ENCODE data around the gene PRSS50. TPM values are rescaled to one million over a fixed set of nuclear protein-coding genes. Genes with fewer than 3 reads are reported as not detected.
"Not testable (repeated sequence)": the region's sequence is repeated elsewhere in the genome, so short reads cannot be mapped to it uniquely, and the experiment has no call there.

PRSS50 gene
- total RNA-seq, 5 donors from 2014 or later (not counting 1 experiment from before 2014, with no cell fraction given) = not detected

- peaks cover 0 to 13% of the 10 kb centered on the region in 2 experiments for H3K27me3 ChIP-seq (replicated peaks in 1 of 2; ENCODE audit: control insufficient read depth in 2 of 2, extremely low read depth in 1 of 2, insufficient read depth in 2 of 2, low read length in 1 of 2)
- POLR2A ChIA-PET; H3K9me3 ChIP-seq; H3K4me1 Mint-ChIP-seq; H3K4me1 ChIP-seq (ENCODE audit: control insufficient read depth in 1 of 2, extremely low read depth in 1 of 2, insufficient read depth in 2 of 2, low read length in 2 of 2); CTCF ChIA-PET; H3K36me3 ChIP-seq (ENCODE audit: control insufficient read depth in 2 of 2, extremely low read depth in 1 of 2, insufficient read depth in 1 of 2, low read length in 1 of 2); H3K27ac ChIP-seq (ENCODE audit: low read length); H3K9me3 Mint-ChIP-seq; H3K4me3 Mint-ChIP-seq; H3K36me3 Mint-ChIP-seq; H3K4me3 ChIP-seq (ENCODE audit: control insufficient read depth in 1 of 2, extremely low read depth in 1 of 2, low read length in 1 of 2): not testable (repeated sequence)
- peaks cover under 1 to 12% of the 10 kb centered on the region in 2 donors for H3K27me3 Mint-ChIP-seq
- ATAC-seq (replicated peaks in 1 of 4) = peak; percentile 40 to 87 (median 62)
- peak in 6 of 35 experiments; percentile 7 to 44 (median 14) for DNase-seq
- WGBS (ENCODE audit: insufficient coverage) = 9% methylated on average over 6 of the region's 6 CpGs
- peak overlapping the region in 1 of 2 donors; percentile 55 for H3K27ac Mint-ChIP-seq
Measured at GRCh38 chr3:46753127-46753526, 35.5 kb upstream of the PRSS50 start.

DNA sequence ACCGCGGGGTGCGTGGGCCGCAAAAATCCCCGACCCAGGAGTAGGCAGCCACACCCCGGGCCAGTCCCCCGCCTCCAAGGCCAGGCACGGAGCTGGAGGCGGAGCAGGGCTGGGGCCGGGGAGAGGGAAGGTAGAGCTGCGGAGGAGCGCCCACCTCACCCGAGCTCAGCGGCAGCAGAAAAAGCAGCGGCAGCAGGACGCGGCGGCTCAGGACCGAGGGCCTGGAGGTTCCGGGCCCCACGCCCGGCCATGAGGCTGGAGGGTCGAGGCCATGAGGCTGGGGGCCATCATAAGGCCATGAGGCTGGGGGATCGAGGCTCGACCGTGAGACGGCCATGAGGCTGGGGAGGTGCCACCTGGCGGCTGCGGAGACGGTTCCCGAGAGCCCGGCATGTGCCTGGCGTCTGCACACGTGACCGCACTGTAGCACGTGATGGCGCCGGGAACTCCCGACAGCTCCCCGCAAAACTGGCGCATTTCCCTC, 32.9 kb upstream of the PRSS50 start:
- Mint-ChIP-seq H3K9me3 (no peaks in the 10 kb centered on the region), H3K27me3 (peaks cover 0 to 9% of the 10 kb centered on the region in 2 donors), H3K27ac (no peak overlapping the region), H3K36me3 (no peaks in the 10 kb centered on the region), H3K4me1 (peaks cover 6 to 8% (median 8%) of the 10 kb centered on the region in 3 donors), H3K4me3 (no peak overlapping the region)
- Histone ChIP-seq H3K36me3 (ENCODE audit: control insufficient read depth in 2 of 2, extremely low read depth in 1 of 2, insufficient read depth in 1 of 2, low read length in 1 of 2) (no peaks in the 10 kb centered on the region), H3K27ac (ENCODE audit: low read length) (no peak overlapping the region), H3K4me3 (ENCODE audit: control insufficient read depth in 1 of 2, extremely low read depth in 1 of 2, low read length in 1 of 2) (no peak overlapping the region), H3K9me3 (no peaks in the 10 kb centered on the region), H3K27me3 (replicated peaks in 1 of 2; ENCODE audit: control insufficient read depth in 2 of 2, extremely low read depth in 1 of 2, insufficient read depth in 2 of 2, low read length in 1 of 2) (no peaks in the 10 kb centered on the region), H3K4me1 (ENCODE audit: control insufficient read depth in 1 of 2, extremely low read depth in 1 of 2, insufficient read depth in 2 of 2, low read length in 2 of 2) (no peaks in the 10 kb centered on the region)
- ATAC-seq (replicated peaks in 1 of 4) (no peak), DNase-seq (no peak)
- ChIA-PET POLR2A (no interaction called here), CTCF (no interaction called here)
- WGBS (ENCODE audit: insufficient coverage) = 93% methylated on average over 39 of the region's 41 CpGs

GRCh38 chr3:46749129-46749528, 31.5 kb upstream of the PRSS50 start:
- ATAC-seq (replicated peaks in 1 of 4) = no peak
- H3K9me3 ChIP-seq = no peaks in the 10 kb centered on the region
- peaks cover 0 to 8% of the 10 kb centered on the region in 2 experiments for H3K27me3 ChIP-seq (replicated peaks in 1 of 2; ENCODE audit: control insufficient read depth in 2 of 2, extremely low read depth in 1 of 2, insufficient read depth in 2 of 2, low read length in 1 of 2)
- Mint-ChIP-seq H3K4me1 (peaks cover 6 to 8% (median 8%) of the 10 kb centered on the region in 3 donors), H3K9me3 (no peaks in the 10 kb centered on the region), H3K4me3 (no peak overlapping the region), H3K27ac (no peak overlapping the region), H3K27me3 (peaks cover 0 to 4% of the 10 kb centered on the region in 2 donors), H3K36me3 (no peaks in the 10 kb centered on the region)
- ChIA-PET POLR2A (no interaction called here), CTCF (no interaction called here)
- H3K27ac ChIP-seq (ENCODE audit: low read length) = no peak overlapping the region
- no peaks in the 10 kb centered on the region for H3K4me1 ChIP-seq (ENCODE audit: control insufficient read depth in 1 of 2, extremely low read depth in 1 of 2, insufficient read depth in 2 of 2, low read length in 2 of 2)
- WGBS (ENCODE audit: insufficient coverage) = 67% methylated on average over 4 of the region's 4 CpGs
- no peak overlapping the region for H3K4me3 ChIP-seq (ENCODE audit: control insufficient read depth in 1 of 2, extremely low read depth in 1 of 2, low read length in 1 of 2)
- DNase-seq = no peak
- no peaks in the 10 kb centered on the region for H3K36me3 ChIP-seq (ENCODE audit: control insufficient read depth in 2 of 2, extremely low read depth in 1 of 2, insufficient read depth in 1 of 2, low read length in 1 of 2)

GRCh38 chr3:46748170-46748569, 30.5 kb upstream of the PRSS50 start:
- Histone ChIP-seq H3K9me3 (no peaks in the 10 kb centered on the region), H3K4me1 (ENCODE audit: control insufficient read depth in 1 of 2, extremely low read depth in 1 of 2, insufficient read depth in 2 of 2, low read length in 2 of 2) (no peaks in the 10 kb centered on the region), H3K27me3 (replicated peaks in 1 of 2; ENCODE audit: control insufficient read depth in 2 of 2, extremely low read depth in 1 of 2, insufficient read depth in 2 of 2, low read length in 1 of 2) (peaks cover 0 to 8% of the 10 kb centered on the region in 2 experiments), H3K36me3 (ENCODE audit: control insufficient read depth in 2 of 2, extremely low read depth in 1 of 2, insufficient read depth in 1 of 2, low read length in 1 of 2) (no peaks in the 10 kb centered on the region), H3K27ac (ENCODE audit: low read length) (no peak overlapping the region), H3K4me3 (ENCODE audit: control insufficient read depth in 1 of 2, extremely low read depth in 1 of 2, low read length in 1 of 2) (no peak overlapping the region)
- Mint-ChIP-seq H3K9me3 (no peaks in the 10 kb centered on the region), H3K4me3 (no peak overlapping the region), H3K27me3 (peaks cover 0 to 4% of the 10 kb centered on the region in 2 donors), H3K36me3 (no peaks in the 10 kb centered on the region), H3K4me1 (peaks cover 4 to 5% (median 4%) of the 10 kb centered on the region in 3 donors), H3K27ac (no peak overlapping the region)
- no peak for ATAC-seq (replicated peaks in 1 of 4)
- POLR2A ChIA-PET = no interaction called here
- DNase-seq = no peak
- 73% methylated on average over 2 of the region's 2 CpGs for WGBS (ENCODE audit: insufficient coverage)
- CTCF ChIA-PET = no interaction called here

DNA sequence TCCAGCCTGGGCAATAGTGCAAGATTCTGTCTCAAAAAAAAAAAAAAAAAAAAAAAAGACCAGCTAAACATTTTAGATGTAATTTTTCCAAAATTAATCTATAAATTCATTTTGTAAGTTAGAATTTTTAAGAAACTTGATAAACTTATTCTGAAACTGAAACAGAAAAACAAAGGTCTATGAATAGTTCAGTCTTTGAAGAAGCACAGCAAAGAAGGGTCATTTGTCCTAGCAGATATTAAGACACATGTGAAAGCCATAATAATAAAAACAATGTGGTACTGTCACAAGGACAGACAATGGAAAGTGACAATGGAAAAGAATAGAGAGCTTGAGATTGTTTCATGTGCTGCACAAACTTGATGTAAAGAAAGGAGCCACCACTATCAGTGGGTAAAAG, 29.0 kb upstream of the PRSS50 start:
- Mint-ChIP-seq H3K4me3 (no peak overlapping the region), H3K36me3 (no peaks in the 10 kb centered on the region), H3K4me1 (no peaks in the 10 kb centered on the region), H3K27me3 (peaks cover 0 to 4% of the 10 kb centered on the region in 2 donors), H3K9me3 (no peaks in the 10 kb centered on the region), H3K27ac (no peak overlapping the region)
- ATAC-seq (replicated peaks in 1 of 4) (no peak), DNase-seq (no peak)
- H3K4me3 ChIP-seq (ENCODE audit: control insufficient read depth in 1 of 2, extremely low read depth in 1 of 2, low read length in 1 of 2) = no peak overlapping the region
- POLR2A ChIA-PET = no interaction called here
- H3K4me1 ChIP-seq (ENCODE audit: control insufficient read depth in 1 of 2, extremely low read depth in 1 of 2, insufficient read depth in 2 of 2, low read length in 2 of 2) = no peaks in the 10 kb centered on the region
- H3K36me3 ChIP-seq (ENCODE audit: control insufficient read depth in 2 of 2, extremely low read depth in 1 of 2, insufficient read depth in 1 of 2, low read length in 1 of 2) = no peaks in the 10 kb centered on the region
- H3K27ac ChIP-seq (ENCODE audit: low read length) = no peak overlapping the region
- CTCF ChIA-PET = interaction anchor here in 1 of 2 donors (0.6 kb wide), 1 partner anchor 51 kb away, joined by 3 read pairs; no protein-coding TSS in a partner anchor
- H3K27me3 ChIP-seq (replicated peaks in 1 of 2; ENCODE audit: control insufficient read depth in 2 of 2, extremely low read depth in 1 of 2, insufficient read depth in 2 of 2, low read length in 1 of 2) = peaks cover 0 to 12% of the 10 kb centered on the region in 2 experiments
- no peaks in the 10 kb centered on the region for H3K9me3 ChIP-seq

GRCh38 chr3:46742992-46743585, 25.4 kb upstream of the PRSS50 start:
- WGBS (ENCODE audit: insufficient coverage) = 78% methylated on average over 11 of the region's 12 CpGs
- ATAC-seq (replicated peaks in 1 of 4) = no peak
- no peak for DNase-seq
- no peak overlapping the region for H3K27ac ChIP-seq (ENCODE audit: low read length)
- no peaks in the 10 kb centered on the region for H3K9me3 Mint-ChIP-seq
- ChIA-PET POLR2A (no interaction called here), CTCF (no interaction called here)
- peaks cover 0 to 2% of the 10 kb centered on the region in 2 donors for H3K27me3 Mint-ChIP-seq
- no peak overlapping the region for H3K27ac Mint-ChIP-seq
- H3K4me3 Mint-ChIP-seq = no peak overlapping the region
- H3K9me3 ChIP-seq = no peaks in the 10 kb centered on the region
- no peak overlapping the region for H3K4me3 ChIP-seq (ENCODE audit: control insufficient read depth in 1 of 2, extremely low read depth in 1 of 2, low read length in 1 of 2)
- no peaks in the 10 kb centered on the region for H3K36me3 ChIP-seq (ENCODE audit: control insufficient read depth in 2 of 2, extremely low read depth in 1 of 2, insufficient read depth in 1 of 2, low read length in 1 of 2)
- no peaks in the 10 kb centered on the region for H3K4me1 Mint-ChIP-seq
- peaks cover 0 to 15% of the 10 kb centered on the region in 2 experiments for H3K27me3 ChIP-seq (replicated peaks in 1 of 2; ENCODE audit: control insufficient read depth in 2 of 2, extremely low read depth in 1 of 2, insufficient read depth in 2 of 2, low read length in 1 of 2)
- no peaks in the 10 kb centered on the region for H3K4me1 ChIP-seq (ENCODE audit: control insufficient read depth in 1 of 2, extremely low read depth in 1 of 2, insufficient read depth in 2 of 2, low read length in 2 of 2)
- no peaks in the 10 kb centered on the region for H3K36me3 Mint-ChIP-seq
